HG03442 (cell line): ENCODE results near the gene TCTA.

Source experiments
- ATAC-seq: cut with Tn5 transposase; IDR thresholded peaks from one replicate; pipeline ENCODE4 v1.9.1; 2021; ENCODE audit warnings: mild to moderate bottlenecking, moderate library complexity; ENCODE audit not compliant: unreplicated experiment

Gene TCTA

DNA sequence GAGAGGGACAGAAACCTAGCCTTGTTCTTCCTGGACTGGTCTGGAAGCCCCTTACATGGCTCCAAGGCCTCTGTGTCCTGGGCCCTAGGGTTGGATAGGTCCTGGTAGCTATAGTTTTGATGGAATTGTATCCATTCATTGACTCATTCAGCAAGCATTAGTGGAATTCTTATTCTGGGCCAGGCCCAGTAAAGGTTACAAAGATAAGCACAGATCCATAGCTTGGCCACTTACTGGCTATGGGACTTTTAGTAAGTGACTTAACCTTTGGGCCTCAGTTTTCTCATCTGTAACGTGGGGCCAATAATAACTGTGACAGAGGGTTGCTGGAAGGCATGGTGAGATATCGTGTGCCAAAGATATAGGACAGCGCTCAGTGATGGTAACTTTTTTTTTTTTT is 44.2 kb downstream of the TCTA start:
- no peak for ATAC-seq

DNA sequence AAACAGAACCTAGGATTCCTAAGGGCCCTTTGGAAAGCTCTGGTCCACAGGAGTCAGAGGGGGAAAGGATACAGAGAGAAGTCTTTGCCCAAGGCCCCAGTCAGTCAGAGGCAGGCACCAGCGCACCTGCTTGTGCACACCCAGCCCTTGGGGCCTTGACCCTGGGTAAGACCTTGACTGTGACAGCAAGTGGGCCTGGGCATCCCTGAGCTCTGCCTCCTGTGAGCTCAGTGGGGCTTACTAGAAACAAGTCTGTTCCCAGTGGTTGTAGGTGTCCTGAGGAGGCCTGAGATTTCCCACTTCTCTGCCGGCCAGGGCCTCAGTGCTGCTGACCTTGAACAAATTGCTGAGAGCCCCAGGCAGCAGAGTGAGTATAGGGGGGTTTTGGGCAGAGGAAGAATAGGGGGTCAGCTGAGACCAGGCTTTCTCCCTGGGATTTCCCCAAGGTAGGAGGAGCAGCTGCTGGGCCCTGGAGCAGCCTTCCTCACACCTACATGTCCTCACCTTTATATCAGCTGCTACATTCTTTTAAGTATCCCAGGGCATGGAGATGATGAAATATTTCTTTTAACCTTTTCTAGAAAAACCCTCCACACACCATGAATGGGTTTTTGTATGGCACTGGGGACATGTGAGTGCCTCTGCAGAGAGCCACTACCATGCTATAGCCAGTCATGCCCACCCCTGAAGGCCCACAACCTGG is 48.1 kb downstream of the TCTA start:
- no peak for ATAC-seq

DNA sequence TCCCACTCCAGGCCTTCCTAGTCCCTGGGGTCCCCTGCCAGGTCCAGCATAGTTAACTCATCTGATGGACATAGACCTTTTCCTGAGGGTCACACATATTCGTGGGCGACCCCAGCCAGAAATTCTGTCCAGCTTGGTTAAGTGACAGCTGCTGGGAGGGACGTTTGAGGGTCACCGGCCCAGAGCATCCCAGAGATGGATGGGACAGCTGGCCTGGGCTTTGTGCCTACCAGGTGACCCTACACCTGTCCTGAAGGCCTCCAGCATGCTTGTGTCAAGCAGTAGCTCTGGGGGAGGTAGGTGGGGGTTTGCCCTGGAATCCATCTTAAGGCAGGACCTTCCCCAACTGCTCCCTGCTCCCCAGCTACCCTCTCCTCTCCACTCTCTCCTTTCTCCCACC is 48.7 kb downstream of the TCTA start:
- ATAC-seq = no peak

DNA sequence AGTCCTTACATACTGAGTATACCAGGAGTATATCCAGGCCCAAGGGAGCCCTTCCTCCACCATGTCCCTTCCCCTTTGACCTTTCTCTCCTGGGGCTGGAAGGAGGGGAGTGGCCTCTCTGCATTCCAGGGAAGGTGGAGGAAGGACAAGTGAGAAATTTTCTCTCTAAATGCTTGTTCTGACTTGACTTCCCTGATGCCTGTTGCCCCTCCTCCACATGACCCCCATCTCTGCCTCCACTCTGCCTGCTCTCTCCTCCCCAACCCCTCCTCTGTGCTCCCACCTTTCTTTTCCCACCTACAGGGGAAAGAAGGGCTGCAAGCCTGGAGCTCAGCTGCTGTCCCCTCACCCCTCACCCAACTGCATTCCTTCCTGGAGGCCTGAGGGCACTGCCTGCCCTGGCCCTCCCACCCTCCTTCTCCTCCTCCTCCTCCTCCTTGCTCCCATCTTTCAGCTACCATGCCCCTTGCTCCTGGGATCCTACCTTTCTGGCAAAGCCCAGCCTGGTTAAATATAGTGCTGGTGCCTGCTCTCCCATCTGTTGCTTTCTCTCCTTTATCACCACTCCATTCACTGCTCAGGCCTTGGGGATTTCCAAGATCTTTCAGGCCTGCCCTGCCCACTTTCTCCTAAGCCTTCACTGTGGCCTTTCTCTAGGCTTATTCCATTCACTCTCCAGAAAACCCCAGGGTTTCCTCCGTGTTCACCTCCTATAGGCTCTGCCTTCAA is 49.4 kb downstream of the TCTA start:
- no peak for ATAC-seq

DNA sequence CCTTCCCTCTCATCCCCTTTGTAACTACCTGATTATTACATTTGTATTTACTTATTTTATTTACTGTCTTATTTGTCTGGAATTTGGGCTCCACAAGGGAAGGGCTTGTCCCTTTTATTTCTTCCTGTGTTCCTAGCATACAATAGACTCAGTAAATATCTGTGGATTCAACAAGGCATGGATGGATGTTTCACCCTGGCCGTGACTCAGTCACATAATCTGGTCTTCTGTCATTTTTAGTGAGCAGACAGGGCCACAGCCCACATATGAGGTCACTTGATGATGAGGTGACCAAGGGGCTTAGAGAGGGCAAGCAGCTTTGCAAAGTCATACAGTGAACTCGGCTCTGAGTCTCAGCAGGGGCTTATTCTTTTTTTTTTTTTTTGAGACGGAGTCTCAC is 50.0 kb downstream of the TCTA start:
- ATAC-seq = no peak

DNA sequence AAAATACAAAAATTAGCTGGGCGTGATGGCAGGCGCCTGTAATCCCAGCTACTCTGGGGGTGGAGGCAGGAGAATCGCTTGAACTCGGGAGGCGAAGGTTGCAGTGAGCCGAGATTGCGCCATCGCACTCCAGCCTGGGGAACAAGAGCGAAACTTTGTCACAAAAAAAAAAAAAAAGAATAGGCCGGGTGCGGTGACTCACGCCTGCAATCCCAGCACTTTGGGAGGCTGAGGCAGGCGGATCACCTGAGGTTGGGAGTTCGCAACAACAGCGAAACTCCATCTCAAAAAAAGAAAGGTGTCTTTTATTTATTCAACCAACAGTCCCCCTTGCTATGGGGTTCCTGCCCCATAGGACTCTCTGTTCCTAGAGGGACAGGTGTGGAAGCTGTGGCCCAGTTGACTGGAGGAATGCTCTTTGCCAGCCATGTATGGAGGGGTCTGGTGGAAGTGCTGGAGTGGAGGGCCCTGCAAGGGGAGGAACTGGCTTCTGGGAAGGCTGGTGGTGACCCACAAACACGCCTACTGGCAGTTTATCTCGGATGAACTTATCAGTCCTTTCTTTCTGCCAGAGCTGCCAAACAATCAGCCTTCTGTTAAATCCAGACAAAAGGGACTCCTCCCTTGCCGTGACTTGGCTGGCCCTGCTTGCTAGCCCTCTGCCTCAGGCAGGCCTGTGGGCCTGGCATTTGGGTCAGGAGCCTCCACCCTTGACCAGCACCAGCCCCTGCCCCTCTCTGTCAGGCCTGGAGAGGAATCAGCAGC is 53.2 kb downstream of the TCTA start:
- no peak for ATAC-seq
